Midbrain (tissue), 1 donor: ENCODE data around the gene ZFTA.
"Not testable (repeated sequence)": the region's sequence is repeated elsewhere in the genome, so short reads cannot be mapped to it uniquely, and the experiment has no call there.

Experiments used
- DNase-seq: peaks from one replicate; lab custom pipeline; 2025; lab: John Stamatoyannopoulos, UW

ZFTA gene

DNA sequence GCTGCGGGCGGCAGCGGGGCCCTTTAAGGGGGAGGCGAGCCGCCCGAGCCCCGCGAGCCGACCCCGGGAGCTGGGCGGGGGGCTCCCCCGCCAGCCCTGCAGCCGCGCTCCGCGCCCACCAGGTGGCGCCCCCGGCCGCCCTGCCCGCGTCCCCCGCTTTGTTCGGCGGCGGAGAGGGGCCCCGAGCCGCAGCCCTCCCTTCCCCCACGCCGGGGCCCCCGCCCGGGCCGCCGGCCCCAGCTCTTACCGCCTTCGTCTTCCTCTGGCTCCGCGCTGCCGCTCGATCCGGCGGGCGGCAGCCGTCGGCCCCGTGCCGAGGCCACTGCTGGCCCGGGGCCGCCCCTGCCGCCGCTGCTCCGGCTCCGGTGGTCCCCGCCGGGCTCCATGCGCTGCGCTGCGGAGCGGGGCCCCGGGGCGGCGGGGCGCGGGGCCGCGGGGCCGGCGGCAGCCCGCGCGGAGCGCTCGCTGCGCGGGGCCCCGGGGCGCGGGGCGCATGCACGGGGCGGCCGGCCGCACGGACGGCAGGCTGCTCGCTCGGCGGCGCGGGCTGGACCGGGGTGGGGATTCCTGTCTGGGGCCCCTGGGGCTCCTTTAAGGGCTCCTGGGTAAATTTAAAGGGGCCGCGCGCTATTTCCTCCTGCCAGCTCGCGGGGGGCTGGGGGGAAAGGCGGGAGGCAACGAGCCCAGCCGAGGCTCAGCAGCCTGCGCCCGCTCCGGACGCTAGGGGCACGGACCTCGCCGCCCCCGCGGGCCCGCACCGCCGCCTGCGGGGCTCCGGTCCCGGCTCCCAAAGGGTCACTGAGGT is at the start of gene ZFTA:
Gene ZFTA (minus strand): TSS at position 539 of the 805 bp plus-strand sequence. CDS start 153 bp downstream, at position 386.
- DNase-seq: peak; percentile 43

DNA sequence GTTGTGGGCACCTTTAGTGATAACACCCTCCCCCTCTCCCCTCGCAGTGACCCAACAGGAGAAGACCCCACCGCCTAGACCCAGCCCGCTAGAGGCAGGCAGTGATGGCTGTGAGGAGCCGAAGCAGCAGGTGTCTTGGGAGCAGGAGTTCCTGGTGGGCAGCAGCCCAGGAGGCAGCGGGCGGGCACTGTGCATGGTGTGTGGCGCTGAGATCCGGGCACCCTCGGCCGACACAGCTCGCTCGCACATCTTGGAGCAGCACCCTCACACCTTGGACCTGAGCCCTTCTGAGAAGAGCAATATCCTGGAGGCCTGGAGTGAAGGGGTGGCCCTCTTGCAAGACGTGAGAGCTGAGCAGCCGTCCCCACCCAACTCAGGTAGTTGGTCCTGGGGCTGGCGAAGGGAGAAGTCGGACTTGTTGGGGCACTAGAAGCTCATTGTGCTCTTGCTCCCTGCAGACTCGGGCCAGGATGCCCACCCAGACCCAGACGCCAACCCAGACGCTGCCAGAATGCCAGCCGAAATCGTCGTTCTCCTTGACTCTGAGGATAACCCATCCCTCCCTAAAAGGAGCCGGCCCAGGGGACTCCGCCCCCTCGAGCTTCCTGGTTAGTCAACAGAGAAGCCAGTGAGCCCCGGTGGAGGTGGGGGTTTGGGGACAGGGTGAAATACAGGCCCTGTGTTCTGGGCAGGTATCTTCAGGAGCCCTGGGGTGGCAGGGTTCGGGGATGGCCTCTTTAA is 49.4 kb upstream of the ZFTA start:
- no peak for DNase-seq

DNA sequence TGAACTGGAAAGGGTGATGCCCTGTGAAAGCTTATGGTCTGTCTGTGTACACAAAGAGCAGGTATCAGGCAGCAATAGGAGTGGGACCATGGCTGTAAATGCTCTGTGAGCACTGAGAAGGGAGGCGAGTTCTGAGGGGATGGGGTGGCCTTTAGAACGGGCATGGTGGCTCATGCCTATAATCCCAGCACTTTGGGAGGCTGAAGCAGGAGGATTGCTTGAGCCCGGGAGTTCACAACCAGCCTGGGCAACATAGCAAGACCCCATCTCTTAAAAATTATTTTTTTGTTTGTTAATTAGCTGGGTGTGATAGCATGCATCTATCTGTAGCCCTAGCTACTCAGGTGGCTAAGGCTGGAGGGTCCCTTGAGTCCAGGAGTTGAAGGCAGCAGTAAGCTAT is 48.2 kb upstream of the ZFTA start:
- no peak for DNase-seq

DNA sequence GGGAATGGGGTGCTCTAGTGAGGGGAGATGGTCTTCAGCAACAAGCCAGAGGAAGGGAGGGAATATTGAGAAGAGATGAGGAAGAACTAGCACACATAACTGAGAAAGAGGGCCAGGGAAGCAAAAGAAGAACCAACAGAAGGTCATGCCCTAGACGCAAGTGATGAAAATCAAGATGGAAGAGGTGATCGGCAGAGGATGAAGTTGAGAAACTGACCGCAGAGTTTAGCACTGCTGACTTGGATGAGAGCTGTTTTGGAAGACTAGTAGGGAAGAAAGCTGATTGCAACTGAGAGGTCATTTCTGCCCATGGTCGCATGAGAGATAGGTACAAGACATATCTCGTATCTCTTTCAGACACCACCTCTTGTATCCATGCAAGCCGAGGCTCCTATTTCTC is 47.6 kb upstream of the ZFTA start:
- no peak for DNase-seq

DNA sequence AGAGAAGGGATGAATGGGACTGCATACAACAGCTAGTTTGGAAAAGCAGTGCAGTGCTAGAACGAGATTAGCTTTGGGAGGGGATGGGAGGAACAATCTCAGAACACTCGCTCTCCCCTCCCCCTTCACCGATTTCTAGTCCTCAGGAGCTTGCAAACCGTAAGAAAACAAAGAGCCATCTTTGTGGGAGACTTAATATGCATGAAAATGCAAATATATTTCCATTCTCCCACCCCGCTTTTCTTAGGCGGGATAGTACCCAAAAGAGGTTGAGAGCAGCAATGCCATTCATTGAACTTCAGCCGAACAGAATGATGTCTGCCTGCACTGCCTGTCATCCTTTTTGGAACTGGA is 45.8 kb upstream of the ZFTA start:
- no peak for DNase-seq

DNA sequence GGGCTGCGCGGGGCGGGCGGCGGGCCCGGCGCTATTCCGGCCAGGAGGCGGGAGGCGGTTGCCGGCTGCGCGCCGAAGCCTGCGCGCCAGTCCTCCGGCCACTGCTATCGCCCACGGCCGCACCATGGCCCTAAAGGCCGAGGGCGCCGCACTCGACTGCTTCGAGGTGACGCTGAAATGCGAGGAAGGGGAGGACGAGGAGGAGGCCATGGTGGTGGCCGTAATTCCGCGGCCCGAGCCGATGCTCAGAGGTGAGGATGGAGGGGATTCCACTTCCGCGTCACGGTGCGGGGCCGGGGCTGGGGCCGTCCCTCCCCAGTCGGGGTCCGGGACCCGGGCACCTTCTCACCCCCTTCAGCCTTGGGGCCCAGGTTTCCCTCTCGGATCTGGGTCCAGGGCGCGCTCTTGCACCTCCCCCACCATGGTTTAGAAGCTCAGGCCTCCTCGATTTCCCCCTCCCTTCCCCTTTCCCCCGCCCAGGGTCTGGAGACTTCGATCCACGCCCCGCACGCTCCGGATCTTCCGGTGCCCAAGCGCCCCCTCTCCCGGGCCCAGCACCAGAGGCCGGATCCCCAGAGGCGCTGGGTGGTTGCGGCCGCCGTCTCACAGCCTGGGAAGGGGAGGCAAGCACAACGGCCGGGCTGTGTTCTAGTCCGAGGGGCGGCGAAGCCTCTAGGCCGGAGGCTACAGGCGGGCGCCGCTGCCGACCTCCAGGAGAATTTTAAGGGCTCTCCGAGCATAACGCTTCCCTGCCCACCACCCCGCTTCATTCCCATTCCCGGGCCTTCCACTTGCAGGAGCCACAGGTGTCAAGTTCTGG is 45.2 kb upstream of the ZFTA start:
- peak; percentile 34 for DNase-seq

DNA sequence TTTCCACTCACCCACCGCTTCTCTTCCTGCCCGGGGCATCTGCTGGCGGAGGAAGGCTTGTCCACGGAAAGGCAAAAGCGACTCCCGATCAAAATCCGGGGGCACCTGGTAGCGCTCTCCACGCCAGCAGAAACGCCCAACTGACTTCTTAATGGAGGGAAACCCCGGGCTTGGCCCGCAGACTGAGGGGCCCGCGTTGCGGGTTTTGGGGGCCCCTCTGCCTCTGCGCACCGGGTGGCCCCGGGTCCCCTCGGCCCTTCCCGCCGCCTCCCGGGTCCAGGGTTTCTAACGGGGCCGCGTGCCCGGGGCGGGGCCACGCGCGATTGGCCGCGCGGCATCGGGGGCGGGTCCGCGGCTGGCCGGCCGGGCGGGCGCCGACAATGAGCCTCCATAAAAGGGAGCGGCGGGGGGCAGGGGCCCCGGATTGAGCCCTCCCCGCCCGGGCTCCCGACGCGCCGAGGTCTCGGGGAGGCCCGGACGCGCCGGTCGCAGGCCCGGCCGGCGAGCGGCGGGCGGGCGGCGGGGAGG is 44.5 kb upstream of the ZFTA start, which contains the start of gene SPINDOC:
Gene SPINDOC (plus strand): TSS at position 422 of the 528 bp plus-strand sequence. CDS start 231 bp downstream, outside the sequence.
- peak; percentile 87 for DNase-seq

DNA sequence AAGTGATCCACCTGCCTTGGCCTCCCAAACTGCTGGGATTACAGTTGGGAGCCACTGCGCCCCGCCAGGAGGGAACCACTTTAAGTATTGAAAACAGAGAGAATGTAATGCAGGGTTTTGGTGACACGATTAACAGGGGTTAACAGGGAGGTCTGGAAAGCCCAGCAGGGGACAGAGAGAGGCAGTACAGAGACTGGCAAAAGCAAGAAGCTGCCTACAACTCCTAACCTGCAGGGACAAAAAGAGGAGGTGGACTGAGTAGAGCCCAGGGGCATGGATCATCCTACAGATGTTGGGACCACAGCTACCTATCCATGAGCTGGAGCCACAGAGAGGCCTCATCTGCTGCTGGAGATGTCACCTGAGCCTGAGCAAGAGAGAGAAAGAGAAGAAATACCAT is 42.9 kb upstream of the ZFTA start:
- no peak for DNase-seq

DNA sequence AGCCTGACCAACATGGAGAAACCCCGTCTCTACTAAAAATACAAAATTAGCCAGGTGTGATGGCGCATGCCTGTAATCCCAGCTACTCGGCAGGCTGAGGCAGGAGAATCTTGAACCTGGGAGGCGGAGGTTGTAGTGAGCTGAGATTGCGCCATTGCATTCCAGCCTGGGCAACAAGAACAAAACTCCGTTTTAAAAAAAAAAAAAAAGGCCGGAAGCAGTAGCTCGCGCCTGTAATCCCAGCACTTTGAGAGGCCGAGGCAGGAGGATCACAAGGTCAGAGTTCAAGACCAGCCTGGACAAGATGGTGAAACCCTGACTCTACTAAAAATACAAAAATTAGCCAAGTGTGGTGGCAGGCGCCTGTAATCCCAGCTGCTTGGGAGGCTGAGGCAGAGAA is 41.8 kb upstream of the ZFTA start:
- not testable (repeated sequence) for DNase-seq

DNA sequence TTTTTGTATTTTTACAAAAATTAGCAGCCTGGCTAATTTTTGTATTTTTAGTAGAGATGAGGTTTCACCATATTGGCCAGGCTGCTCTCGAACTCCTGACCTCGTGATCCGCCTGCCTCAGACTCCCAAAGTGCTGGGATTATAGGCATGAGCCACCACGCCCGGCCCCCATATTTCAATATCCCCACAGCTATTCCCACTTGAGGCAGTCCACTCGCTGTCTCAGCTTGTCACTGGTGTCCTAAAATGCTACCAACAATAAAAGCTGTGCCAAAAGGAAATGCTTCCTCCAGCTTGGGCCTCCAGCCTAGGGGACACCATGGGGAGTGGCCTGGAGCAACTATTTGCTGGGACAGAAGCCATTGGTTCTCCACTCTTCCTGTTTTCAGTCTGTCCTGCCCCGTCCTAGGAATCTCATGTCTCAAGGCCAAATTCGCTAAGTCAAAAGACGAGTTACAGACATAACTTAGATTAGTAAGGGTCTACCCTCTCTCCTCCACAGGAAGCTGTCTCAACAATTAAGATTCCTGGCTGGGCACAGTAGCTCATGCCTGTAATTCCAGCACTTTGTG is 37.4 kb upstream of the ZFTA start:
- DNase-seq: no peak

DNA sequence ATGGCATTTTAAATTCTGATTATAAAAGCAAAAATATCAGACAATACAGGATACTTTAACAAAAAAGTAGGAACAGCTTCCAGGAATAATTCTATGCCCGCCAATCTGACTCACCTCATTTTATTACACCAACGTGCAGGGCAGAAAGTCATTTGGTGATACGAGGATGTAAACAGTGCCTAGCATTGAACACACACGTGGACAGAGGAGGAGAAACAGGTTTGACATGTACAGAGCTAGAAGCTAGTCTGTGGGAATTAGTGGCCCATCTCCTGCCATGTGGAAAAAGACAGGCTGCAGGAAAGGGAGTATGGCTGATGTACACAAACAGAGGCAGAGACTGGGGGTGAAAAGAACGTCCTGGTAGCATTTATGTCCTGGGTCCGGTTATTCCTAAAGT is 35.7 kb upstream of the ZFTA start:
- DNase-seq: no peak

DNA sequence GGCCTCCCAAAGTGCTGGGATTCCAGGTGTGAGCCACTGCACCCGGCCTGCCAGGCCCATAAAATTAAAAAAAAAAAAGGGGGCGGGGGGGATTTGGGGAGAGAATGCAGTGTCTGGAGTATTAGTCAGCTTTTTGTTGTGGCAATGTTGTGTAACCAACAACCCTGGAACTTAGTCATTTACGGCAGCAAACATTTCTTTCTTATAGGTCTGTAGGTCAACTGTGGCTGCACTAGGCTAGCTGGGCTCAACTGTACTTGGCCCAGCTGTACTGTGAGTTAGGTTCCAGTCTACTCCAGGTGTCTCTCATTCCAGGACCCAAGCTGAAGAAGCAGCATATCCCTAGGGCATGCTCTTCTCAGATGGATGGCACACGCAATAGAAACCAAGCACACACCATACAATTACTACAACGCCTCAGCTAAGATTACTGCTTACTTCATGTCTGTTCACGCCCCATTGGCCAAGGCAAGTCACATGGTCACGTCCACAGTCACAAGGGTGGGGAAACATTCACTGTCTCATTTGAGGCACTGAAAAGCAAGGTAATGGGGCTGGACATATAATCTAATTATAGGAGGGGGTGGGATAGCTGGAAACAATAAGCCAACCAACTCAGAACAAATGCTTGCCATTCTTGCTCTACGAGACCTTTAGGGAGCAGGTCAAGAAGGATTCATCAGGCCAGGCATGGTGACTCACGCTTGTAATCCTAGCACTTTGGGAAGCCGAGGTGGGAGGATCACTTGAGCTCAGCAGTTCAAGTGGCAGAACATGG is 34.3 kb upstream of the ZFTA start:
- no peak for DNase-seq

DNA sequence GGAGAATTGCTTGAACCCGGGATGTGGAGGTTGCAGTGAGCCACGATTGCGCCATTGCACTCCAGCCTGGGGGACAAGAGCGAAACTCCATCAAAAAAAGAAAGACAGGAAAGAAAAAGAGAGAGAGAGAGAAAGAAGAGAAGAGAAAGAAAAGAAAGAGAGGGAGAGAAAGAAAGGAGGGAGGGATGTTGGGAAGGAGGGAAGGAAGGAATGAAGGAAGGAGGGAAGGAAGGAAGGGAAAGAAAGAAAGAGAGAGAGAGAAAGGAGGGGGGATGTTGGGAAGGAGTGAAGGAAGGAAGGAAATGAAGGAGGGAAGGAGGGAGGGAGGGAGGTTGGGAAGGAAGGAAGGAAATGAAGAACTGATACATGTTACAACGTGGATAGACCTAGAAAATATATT is 32.3 kb upstream of the ZFTA start:
- DNase-seq: no peak

DNA sequence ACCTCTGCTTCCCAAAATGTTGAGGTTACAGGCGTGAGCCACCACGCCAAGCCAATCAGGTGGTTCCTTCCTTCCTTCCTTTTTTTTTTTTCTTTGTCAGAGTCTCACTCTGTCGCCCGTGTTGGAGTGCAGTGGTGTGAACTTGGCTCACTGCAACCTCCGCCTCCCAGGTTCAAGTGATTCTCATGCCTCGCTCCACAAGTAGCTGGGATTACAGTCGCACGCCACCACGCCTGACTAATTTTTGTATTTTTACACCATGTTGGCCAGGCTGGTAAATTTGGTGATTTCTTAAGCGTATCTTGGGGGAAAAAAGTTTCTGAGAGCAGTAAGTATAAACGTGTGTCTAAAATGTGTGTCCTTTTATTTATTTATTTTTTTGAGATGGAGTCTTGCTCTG is 26.5 kb upstream of the ZFTA start:
- no peak for DNase-seq

DNA sequence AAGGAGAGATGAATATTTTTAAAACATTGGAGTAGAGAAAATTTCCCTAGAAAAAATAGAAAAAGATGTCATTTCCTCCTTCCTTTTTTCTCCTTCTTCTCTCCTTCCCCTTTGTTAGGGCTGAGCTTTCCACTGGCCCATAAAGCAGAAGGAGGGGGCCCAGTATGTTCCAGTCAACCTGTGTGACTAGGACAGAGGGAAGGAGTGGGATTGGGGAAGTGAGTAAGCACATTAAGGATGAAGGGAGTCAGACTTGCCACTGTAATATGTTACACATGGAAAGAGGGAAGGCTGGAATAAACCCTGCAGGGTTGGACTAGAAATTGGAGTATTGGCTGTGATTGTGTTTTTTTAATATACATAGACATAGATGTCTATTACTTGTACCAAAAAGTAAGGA is 24.6 kb upstream of the ZFTA start:
- no peak for DNase-seq

DNA sequence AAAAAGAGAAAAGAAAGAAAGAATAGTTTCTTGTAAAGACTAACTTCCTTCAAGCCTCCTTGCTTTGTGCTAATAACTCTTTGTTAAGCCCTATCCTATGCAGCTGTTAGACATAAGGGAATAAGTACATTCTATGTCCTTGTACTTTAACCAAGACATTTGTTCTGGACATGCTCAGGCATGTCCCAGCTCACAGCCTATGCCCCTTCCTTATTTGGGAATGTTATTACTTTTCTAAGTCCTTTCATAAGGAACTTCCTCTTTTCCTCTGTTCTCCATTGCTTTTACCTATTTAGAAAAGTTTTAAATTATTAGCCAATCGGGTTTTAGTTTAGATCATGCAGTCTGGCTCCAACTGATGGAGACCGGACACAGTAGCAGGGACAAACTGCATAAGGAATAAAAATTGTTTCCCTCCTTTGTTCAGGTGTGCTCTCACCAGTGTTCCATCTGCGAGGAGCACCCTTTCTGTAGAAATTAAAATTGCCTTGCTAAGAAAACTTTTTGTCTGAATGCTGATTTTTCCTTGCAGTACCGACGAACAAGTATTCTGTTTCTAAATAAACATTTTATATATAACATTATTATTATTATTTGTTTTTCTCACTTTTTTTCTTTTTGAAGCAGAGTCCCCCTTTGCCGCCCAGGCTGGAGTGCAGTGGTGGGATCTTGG is 23.1 kb upstream of the ZFTA start:
- DNase-seq: no peak

DNA sequence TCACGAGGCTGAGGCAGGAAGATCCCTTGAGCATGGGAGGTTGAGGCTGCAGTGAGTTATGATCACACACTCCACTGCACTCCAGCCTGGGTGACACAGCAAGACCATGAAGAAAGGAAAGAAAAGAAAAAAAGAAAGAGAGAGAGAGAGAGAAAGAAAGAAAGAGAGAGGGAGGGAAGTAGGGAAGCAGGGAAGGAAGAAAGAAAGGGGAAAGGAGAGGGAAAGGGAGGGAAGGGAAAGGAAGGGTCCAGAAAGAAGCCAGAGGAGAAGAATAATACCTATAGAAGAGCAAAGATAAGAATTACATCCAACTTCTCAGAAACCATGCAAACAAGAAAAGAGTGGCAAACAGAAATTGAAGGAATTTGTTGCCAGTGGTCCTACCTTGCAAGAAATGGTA is 17.2 kb upstream of the ZFTA start:
- no peak for DNase-seq

DNA sequence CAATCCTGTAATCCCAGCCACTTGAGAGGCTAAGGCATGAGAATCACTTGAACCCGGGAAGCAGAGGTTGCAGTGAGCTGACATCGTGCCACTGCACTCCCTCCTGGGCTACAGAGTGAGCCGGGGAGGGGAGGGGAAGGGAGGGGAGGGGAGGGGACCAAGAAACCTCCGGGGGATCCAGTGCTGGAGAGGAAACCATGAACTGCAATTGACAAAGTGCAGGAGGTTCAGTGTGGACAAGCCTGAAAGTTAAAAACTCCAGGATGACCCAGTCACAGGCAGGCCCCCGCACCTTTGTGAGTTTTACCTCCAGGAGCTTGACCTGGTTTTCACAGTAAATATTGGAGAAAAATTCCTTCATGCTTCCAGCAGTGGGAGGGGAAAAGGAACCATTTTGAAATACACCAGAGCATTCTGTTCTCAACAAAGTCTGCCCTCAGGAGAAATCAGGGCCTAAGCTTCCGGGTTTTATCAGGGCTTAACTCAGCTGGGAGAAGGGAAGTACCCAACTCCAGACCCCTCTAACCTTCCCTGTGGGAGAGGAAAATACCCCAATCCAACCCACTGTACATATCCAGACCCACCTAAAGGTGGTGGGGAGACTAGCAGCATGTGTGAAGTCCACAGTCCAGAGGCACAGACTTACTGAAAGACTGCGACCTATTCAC is 15.5 kb upstream of the ZFTA start:
- DNase-seq: no peak

DNA sequence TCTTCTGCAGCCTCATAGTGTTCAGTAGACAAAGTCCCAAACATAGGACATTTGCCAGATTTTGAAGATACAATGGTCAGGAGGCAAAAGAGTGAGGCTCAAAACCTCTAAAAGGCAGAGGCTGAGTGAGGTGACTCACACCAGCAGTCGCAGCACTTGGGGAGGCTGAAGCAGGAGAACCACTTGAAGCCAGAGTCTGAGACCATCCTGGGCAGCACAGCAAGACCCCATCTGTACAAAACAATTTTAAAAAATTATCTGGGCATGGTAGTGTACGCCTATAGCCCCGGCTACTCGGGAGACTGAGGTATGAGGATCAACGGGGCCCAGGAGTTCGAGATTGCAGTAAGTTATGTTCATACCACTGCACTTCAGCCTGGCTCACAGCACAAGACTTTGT is 14.2 kb upstream of the ZFTA start:
- no peak for DNase-seq

DNA sequence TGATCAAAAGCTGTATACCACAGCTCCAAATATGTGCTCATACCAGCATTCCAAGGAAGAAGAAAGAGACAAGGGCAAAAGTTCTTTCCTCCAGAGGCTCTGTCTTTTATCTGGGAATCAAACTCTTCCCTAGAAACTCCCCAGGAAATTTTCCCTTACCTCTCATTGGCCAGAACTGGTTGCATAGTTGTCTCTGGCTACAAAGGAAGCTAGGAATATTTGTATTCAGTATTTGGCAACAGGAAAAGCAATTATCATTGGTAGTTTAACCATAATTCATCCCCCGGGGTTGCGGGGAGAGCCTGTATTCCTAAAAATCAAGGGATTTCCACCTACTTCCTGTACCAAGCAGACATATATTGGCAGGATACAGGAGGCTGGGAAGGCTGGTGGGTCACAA is 10.5 kb upstream of the ZFTA start:
- no peak for DNase-seq
